Activated naive CD8-positive, alpha-beta T cell treated with anti-CD3 and anti-CD28 coated beads for 36 hours (primary cell): ENCODE results near the gene HERC3. TPM values are rescaled to one million over a fixed set of nuclear protein-coding genes. Genes with fewer than 3 reads are reported as not detected.

Experiments
- DNase-seq: peaks from one replicate; pipeline ENCODE4 v3.0.0; 2021
- H3K27ac Mint-ChIP-seq: one replicate; pipeline ENCODE4 v1.8.0; 2022; ENCODE audit warnings: mild to moderate bottlenecking, moderate library complexity, mixed read lengths
- H3K27me3 Mint-ChIP-seq: one replicate; pipeline ENCODE4 v1.8.0; 2022; ENCODE audit warnings: mild to moderate bottlenecking, mixed read lengths
- H3K36me3 Mint-ChIP-seq: one replicate; pipeline ENCODE4 v1.8.0; 2021; ENCODE audit warnings: mild to moderate bottlenecking, mixed read lengths
- H3K4me1 Mint-ChIP-seq: one replicate; pipeline ENCODE4 v1.8.0; 2021; ENCODE audit warnings: mixed read lengths
- H3K4me3 Mint-ChIP-seq: one replicate; pipeline ENCODE4 v1.8.0; 2022; ENCODE audit warnings: mild to moderate bottlenecking, moderate library complexity, mixed read lengths
- H3K9me3 Mint-ChIP-seq: one replicate; pipeline ENCODE4 v1.8.0; 2022; ENCODE audit warnings: mixed read lengths
- total RNA-seq, 2 experiments: library from RNA; stranded (reverse); gene quantifications; one replicate each; pipeline ENCODE4 v1.2.3, GENCODE V29; 2021

Gene HERC3
- total RNA-seq, 2 experiments from 2014 or later, result 39.4 to 42.6 TPM

GRCh38 chr4:88705805-88706492 is 113.7 kb downstream of the HERC3 start:
- H3K36me3 Mint-ChIP-seq, result peaks cover 34% of the 10 kb centered on the region
- H3K9me3 Mint-ChIP-seq, result no peaks in the 10 kb centered on the region
- no peak for DNase-seq
- no peak overlapping the region for H3K27ac Mint-ChIP-seq
- H3K4me1 Mint-ChIP-seq, result no peaks in the 10 kb centered on the region
- H3K27me3 Mint-ChIP-seq, result no peaks in the 10 kb centered on the region
- H3K4me3 Mint-ChIP-seq, result no peak overlapping the region

DNA sequence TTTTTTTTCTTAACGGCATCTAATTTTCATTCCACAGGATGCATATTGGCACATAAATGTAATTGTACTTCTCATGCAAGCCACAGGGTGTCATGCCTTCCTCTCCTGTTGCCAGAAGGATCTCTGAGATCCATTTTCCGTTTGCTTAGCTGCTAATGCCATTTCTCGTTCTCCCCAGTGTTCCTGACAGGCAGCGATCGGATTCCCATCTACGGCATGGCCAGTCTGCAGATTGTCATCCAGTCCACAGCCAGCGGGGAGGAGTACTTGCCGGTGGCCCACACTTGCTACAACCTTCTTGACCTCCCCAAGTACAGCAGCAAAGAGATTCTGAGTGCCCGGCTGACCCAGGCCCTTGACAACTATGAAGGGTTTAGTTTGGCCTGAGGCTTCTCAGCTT is 114.3 kb downstream of the HERC3 start:
- no peaks in the 10 kb centered on the region for H3K9me3 Mint-ChIP-seq
- no peak overlapping the region for H3K27ac Mint-ChIP-seq
- DNase-seq, result no peak
- no peak overlapping the region for H3K4me3 Mint-ChIP-seq
- H3K36me3 Mint-ChIP-seq, result peaks cover 37% of the 10 kb centered on the region
- H3K4me1 Mint-ChIP-seq, result no peaks in the 10 kb centered on the region
- H3K27me3 Mint-ChIP-seq, result no peaks in the 10 kb centered on the region

DNA sequence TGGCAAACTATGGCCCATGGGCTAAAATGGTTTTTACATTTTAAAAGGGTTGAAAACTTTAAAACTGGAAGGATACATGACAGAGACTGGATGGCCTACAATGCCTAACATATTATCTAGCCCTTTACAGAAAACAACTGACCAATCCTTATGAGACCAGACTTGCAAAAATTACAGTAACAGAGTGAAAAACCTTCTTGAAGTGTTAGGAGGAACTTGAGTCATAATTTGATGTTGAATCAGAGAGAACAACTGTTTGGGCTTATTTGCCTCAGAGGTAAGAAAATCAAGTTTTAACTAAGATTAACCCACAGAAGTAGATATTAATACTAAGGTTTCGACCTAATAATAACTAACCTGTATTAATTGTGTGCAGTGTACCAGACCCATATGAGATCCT is 117.7 kb downstream of the HERC3 start:
- Mint-ChIP-seq H3K27ac (no peak overlapping the region), H3K36me3 (peaks cover 57% of the 10 kb centered on the region), H3K27me3 (no peaks in the 10 kb centered on the region)

DNA sequence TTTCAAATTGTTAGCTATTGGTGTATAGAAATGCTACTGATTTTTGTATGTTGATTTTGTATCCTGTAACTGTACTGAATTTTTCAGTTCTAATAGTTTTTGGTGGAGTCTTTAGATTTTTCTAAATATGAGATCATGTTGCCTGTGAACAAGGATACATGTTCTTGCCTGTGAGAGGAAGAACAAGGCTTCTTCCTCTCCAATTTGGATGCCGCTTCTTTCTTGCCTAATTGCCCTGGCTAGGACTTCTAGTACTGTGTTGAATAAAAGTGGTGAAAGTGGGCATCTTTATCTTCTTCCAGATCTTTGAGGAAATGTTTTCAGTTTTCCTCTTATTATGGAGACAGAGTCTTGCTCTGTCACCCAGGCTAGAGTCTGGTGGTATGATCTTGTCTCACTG is 121.5 kb downstream of the HERC3 start:
- no peak overlapping the region for H3K4me3 Mint-ChIP-seq
- peaks cover 30% of the 10 kb centered on the region for H3K9me3 Mint-ChIP-seq
- peaks cover 82% of the 10 kb centered on the region for H3K36me3 Mint-ChIP-seq
- H3K4me1 Mint-ChIP-seq, result peaks cover 2% of the 10 kb centered on the region
- no peak overlapping the region for H3K27ac Mint-ChIP-seq
- H3K27me3 Mint-ChIP-seq, result no peaks in the 10 kb centered on the region
- DNase-seq, result no peak

More for the DNA sequence above, 117.7 kb downstream of the HERC3 start:
- DNase-seq, result no peak
- H3K9me3 Mint-ChIP-seq, result peaks cover 8% of the 10 kb centered on the region
- H3K4me1 Mint-ChIP-seq, result peaks cover 2% of the 10 kb centered on the region
- no peak overlapping the region for H3K4me3 Mint-ChIP-seq

DNA sequence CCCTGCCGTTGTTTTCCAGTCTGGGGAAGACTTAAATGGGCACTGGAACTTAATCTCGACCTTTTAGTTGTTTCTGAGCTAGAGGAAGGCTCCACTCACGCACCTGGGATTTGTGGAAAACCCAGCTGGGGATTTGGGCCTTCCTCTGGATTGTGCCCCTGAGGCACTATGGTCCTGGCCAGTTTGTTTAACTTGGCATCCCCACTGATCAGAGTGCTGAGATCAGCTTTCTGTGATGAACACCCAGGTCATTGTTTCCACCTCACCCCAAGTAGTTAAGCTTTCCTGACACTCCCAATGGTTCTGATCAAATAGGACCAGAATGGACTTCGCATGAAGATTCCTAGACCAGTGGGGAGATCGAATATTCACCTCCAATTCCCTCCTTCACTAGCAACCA is 125.8 kb downstream of the HERC3 start:
- H3K27me3 Mint-ChIP-seq, result no peaks in the 10 kb centered on the region
- DNase-seq, result no peak
- H3K9me3 Mint-ChIP-seq, result peaks cover 26% of the 10 kb centered on the region
- no peak overlapping the region for H3K27ac Mint-ChIP-seq
- H3K4me1 Mint-ChIP-seq, result peaks cover 2% of the 10 kb centered on the region
- H3K4me3 Mint-ChIP-seq, result no peak overlapping the region
- peaks cover 50% of the 10 kb centered on the region for H3K36me3 Mint-ChIP-seq

GRCh38 chr4:88719381-88719780 is 127.1 kb downstream of the HERC3 start:
- H3K9me3 Mint-ChIP-seq, result peaks cover 26% of the 10 kb centered on the region
- H3K4me1 Mint-ChIP-seq, result no peaks in the 10 kb centered on the region
- peaks cover 41% of the 10 kb centered on the region for H3K36me3 Mint-ChIP-seq
- no peak overlapping the region for H3K4me3 Mint-ChIP-seq
- H3K27me3 Mint-ChIP-seq, result no peaks in the 10 kb centered on the region
- DNase-seq, result no peak
- no peak overlapping the region for H3K27ac Mint-ChIP-seq

- H3K27ac Mint-ChIP-seq, result no peak overlapping the region
- H3K4me1 Mint-ChIP-seq, result no peaks in the 10 kb centered on the region
- H3K36me3 Mint-ChIP-seq, result peaks cover 28% of the 10 kb centered on the region
- H3K4me3 Mint-ChIP-seq, result no peak overlapping the region
- no peak for DNase-seq
- H3K9me3 Mint-ChIP-seq, result peaks cover 16% of the 10 kb centered on the region
- H3K27me3 Mint-ChIP-seq, result no peaks in the 10 kb centered on the region
Measured at GRCh38 chr4:88720451-88721428, 128.5 kb downstream of the HERC3 start.

GRCh38 chr4:88722276-88722780 is 130.0 kb downstream of the HERC3 start:
- H3K4me3 Mint-ChIP-seq, result no peak overlapping the region
- no peaks in the 10 kb centered on the region for H3K27me3 Mint-ChIP-seq
- H3K36me3 Mint-ChIP-seq, result peaks cover 14% of the 10 kb centered on the region
- H3K9me3 Mint-ChIP-seq, result peaks cover 5% of the 10 kb centered on the region
- H3K4me1 Mint-ChIP-seq, result no peaks in the 10 kb centered on the region
- no peak for DNase-seq
- H3K27ac Mint-ChIP-seq, result no peak overlapping the region

GRCh38 chr4:88722828-88723227 is 130.5 kb downstream of the HERC3 start:
- Mint-ChIP-seq H3K36me3 (peaks cover 9% of the 10 kb centered on the region), H3K4me1 (no peaks in the 10 kb centered on the region), H3K9me3 (peaks cover under 1% of the 10 kb centered on the region), H3K27ac (no peak overlapping the region), H3K27me3 (no peaks in the 10 kb centered on the region), H3K4me3 (no peak overlapping the region)
- no peak for DNase-seq

DNA sequence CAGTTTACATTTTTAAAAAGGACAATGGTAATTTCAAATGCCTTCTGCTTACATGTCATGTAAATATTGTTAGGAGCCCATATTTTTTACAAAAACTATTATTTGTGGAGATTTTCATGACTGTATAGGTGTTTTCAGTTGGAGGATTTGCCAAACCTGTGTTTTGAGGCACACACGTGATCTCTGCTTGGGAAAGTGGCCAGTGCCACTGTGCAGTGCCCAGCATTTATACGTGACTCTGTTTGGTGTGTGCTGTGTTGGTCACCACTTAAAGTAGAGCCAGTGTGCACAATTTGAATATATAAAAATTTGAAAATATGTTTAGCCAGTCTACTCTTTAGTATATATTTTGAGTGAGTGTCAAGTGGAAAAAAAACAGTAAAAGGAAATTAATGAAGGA is 132.1 kb downstream of the HERC3 start:
- no peak for DNase-seq
- no peak overlapping the region for H3K4me3 Mint-ChIP-seq
- H3K27me3 Mint-ChIP-seq, result no peaks in the 10 kb centered on the region
- H3K36me3 Mint-ChIP-seq, result peaks cover 2% of the 10 kb centered on the region
- H3K4me1 Mint-ChIP-seq, result no peaks in the 10 kb centered on the region
- no peak overlapping the region for H3K27ac Mint-ChIP-seq
- no peaks in the 10 kb centered on the region for H3K9me3 Mint-ChIP-seq

- Mint-ChIP-seq H3K4me1 (no peaks in the 10 kb centered on the region), H3K36me3 (no peaks in the 10 kb centered on the region), H3K9me3 (no peaks in the 10 kb centered on the region), H3K27me3 (no peaks in the 10 kb centered on the region), H3K27ac (no peak overlapping the region), H3K4me3 (no peak overlapping the region)
- no peak for DNase-seq
Measured at GRCh38 chr4:88725143-88725542, 132.9 kb downstream of the HERC3 start.

DNA sequence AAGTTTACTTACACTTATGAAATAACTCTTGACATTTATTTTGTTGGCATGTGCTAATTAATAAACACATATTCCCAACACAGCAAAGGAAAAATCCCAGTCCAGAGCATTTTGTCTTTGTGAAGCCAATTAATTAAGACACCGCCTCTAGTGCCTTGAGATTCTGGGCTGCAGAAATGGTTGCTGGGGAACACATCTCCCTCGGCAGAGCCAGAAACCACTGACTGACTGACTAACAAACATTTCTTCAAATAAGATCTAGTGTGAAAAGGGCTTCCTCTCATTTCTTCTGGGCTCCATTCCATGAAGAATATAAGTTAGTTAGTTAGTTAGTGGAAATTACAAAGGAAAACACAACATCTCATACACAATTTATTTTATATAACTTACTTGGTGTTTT is 133.7 kb downstream of the HERC3 start:
- no peaks in the 10 kb centered on the region for H3K36me3 Mint-ChIP-seq
- no peaks in the 10 kb centered on the region for H3K9me3 Mint-ChIP-seq
- no peak overlapping the region for H3K4me3 Mint-ChIP-seq
- no peak overlapping the region for H3K27ac Mint-ChIP-seq
- no peaks in the 10 kb centered on the region for H3K4me1 Mint-ChIP-seq
- no peaks in the 10 kb centered on the region for H3K27me3 Mint-ChIP-seq
- DNase-seq, result no peak

DNA sequence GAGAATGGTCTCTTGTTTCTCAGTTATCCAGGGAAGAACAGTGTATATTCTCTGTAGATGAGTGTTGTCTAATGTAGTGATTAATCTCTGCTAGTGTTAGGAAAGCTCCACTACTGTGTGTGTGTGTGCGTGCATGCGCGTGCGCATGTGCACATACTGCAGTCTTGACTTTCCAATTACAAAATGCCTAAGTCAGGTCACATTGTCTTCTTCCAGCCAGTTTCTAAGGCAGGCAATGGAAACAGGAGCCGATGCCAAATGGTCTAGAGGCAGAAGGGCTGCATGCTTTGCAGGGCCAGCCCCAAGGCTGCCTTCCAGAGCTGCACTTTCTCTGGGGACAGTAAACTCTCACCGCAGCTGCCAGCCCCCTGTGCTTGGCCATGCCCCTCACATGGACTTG is 135.9 kb downstream of the HERC3 start:
- Mint-ChIP-seq H3K4me3 (no peak overlapping the region), H3K36me3 (no peaks in the 10 kb centered on the region), H3K27ac (no peak overlapping the region), H3K9me3 (no peaks in the 10 kb centered on the region), H3K27me3 (no peaks in the 10 kb centered on the region), H3K4me1 (no peaks in the 10 kb centered on the region)
- no peak for DNase-seq

DNA sequence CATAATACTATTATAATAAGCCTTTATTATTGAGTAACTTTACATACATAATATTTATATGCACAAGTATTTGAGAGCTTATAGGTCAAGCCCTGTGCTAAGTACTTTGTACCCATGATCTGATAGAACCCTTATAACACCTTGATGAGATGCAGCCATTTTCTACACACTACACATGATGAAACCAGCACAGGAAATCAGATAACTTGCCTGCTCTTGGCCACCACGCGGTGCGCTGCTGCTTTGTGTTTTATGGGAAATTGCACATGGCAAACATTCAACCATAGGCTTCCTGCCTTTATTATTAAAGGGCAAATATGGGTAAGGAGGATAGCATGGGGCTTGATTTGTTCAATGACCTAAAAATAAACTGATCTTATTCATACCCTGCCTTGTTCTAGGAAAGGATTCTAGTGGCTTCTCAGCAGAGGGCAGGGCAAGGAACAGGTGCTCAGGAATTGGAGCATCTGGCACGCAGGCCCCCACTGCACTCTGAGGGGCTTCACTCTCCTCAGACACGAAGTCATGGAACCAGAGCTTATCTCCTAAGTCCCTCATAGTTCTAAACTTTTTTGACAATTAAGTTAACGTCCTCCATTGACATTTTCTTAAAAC is 137.0 kb downstream of the HERC3 start:
- no peak overlapping the region for H3K27ac Mint-ChIP-seq
- DNase-seq, result no peak
- H3K4me1 Mint-ChIP-seq, result no peaks in the 10 kb centered on the region
- H3K36me3 Mint-ChIP-seq, result no peaks in the 10 kb centered on the region
- H3K4me3 Mint-ChIP-seq, result no peak overlapping the region
- H3K27me3 Mint-ChIP-seq, result no peaks in the 10 kb centered on the region
- H3K9me3 Mint-ChIP-seq, result no peaks in the 10 kb centered on the region

- H3K27me3 Mint-ChIP-seq, result no peaks in the 10 kb centered on the region
- H3K9me3 Mint-ChIP-seq, result no peaks in the 10 kb centered on the region
- H3K4me3 Mint-ChIP-seq, result no peak overlapping the region
- no peak for DNase-seq
- no peaks in the 10 kb centered on the region for H3K36me3 Mint-ChIP-seq
- H3K4me1 Mint-ChIP-seq, result no peaks in the 10 kb centered on the region
- no peak overlapping the region for H3K27ac Mint-ChIP-seq
Measured at GRCh38 chr4:88730811-88731210, 138.5 kb downstream of the HERC3 start.
